SK-N-SH (cell line): ENCODE results near the gene IFIT1. TPM values are rescaled to one million over a fixed set of nuclear protein-coding genes. Genes with fewer than 3 reads are reported as not detected.

ENCODE experiments used
- CTCF ChIA-PET: fragments of 300-600, 350-600 bp; formaldehyde crosslinking; extraction: SDS; loops from one replicate; lab custom pipeline; 2021; lab: Yijun Ruan, JAX
- POLR2A ChIA-PET: fragments of 350-600 bp; sonication (Branson Sonifier 250); formaldehyde crosslinking; extraction: SDS; loops from one replicate; lab custom pipeline; 2020; ENCODE audit warnings: antibody characterized with exemption, inconsistent platforms; lab: Yijun Ruan, JAX
- DNase-seq: peaks from one replicate; pipeline ENCODE4 v3.0.0; 2012
- H2AFZ ChIP-seq: fragments of 200-600 bp; sonication (generic); 2 replicates; pipeline ENCODE4 v1.8.1; 2016; ENCODE audit warnings: antibody characterized with exemption, mild to moderate bottlenecking, low read depth
- H3F3A ChIP-seq: fragments of 200-600 bp; sonication (generic); replicated peaks from 2 replicates; pipeline ENCODE3; 2016; ENCODE audit warnings: antibody characterized with exemption, mild to moderate bottlenecking; ENCODE audit not compliant: insufficient read depth
- H3K27ac ChIP-seq, 2 experiments: fragments of 200-500 bp in 1 of 2; fragments of 200-600 bp in 1 of 2; sonication (Bioruptor generic) in 1 of 2; sonication (generic), shearing (Covaris generic) in 1 of 2; 2 replicates each; pipeline versions ENCODE4 v1.5.1 to v1.6.1; 2014 to 2016; ENCODE audit warnings: low read depth in 2 of 2, inconsistent platforms in 1 of 2, low read length in 1 of 2, mild to moderate bottlenecking in 1 of 2, mixed read lengths in 1 of 2
- H3K27me3 ChIP-seq: fragments of 200-600 bp; sonication (generic), shearing (Covaris generic); 2 replicates; pipeline ENCODE4 v1.6.1; 2016; ENCODE audit warnings: mixed run types; ENCODE audit not compliant: insufficient read depth
- H3K36me3 ChIP-seq, 2 experiments: fragments of 200-500 bp in 1 of 2; fragments of 200-600 bp in 1 of 2; sonication (Bioruptor generic) in 1 of 2; sonication (generic) in 1 of 2; replicated peaks in 1 of 2; 2 replicates each; pipeline versions ENCODE3 to v1.5.1; 2014 to 2016; ENCODE audit warnings: low read length in 1 of 2, mild to moderate bottlenecking in 1 of 2; ENCODE audit not compliant: insufficient read depth in 2 of 2, control insufficient read depth in 1 of 2
- H3K4me1 ChIP-seq, 2 experiments: fragments of 200-500 bp in 1 of 2; fragments of 200-600 bp in 1 of 2; sonication (Bioruptor generic) in 1 of 2; sonication (generic), shearing (Covaris generic) in 1 of 2; 2 replicates each; pipeline versions ENCODE4 v1.5.1 to v1.6.1; 2014 to 2016; ENCODE audit warnings: low read depth in 1 of 2, low read length in 1 of 2, mixed run types in 1 of 2; ENCODE audit not compliant: insufficient read depth in 2 of 2, control insufficient read depth in 1 of 2
- H3K4me2 ChIP-seq: fragments of 200-600 bp; sonication (generic), shearing (Covaris generic); 2 replicates; pipeline ENCODE4 v1.6.1; 2017; ENCODE audit warnings: mixed run types
- H3K4me3 ChIP-seq, 2 experiments: fragments of 200-500 bp in 1 of 2; fragments of 200-600 bp in 1 of 2; sonication (Bioruptor generic) in 1 of 2; sonication (generic), shearing (Covaris generic) in 1 of 2; 2 replicates each; pipeline versions ENCODE4 v1.5.1 to v1.8.1; 2014 to 2016; ENCODE audit warnings: low read depth in 2 of 2, inconsistent platforms in 1 of 2, low read length in 1 of 2, mild to moderate bottlenecking in 1 of 2, mixed read lengths in 1 of 2, moderate library complexity in 1 of 2
- H3K79me2 ChIP-seq: fragments of 200-600 bp; sonication (generic); 2 replicates; pipeline ENCODE4 v1.8.1; 2017; ENCODE audit warnings: mild to moderate bottlenecking; ENCODE audit not compliant: insufficient read depth
- H3K9ac ChIP-seq: fragments of 200-600 bp; sonication (generic); 2 replicates; pipeline ENCODE4 v1.6.1; 2017; ENCODE audit warnings: mixed run types
- H3K9me2 ChIP-seq: fragments of 200-600 bp; sonication (generic); 2 replicates; pipeline ENCODE4 v1.6.1; 2017; ENCODE audit warnings: mixed run types
- H3K9me3 ChIP-seq: fragments of 200-600 bp; sonication (generic); 2 replicates; pipeline ENCODE4 v1.6.1; 2017; ENCODE audit warnings: mixed run types, mild to moderate bottlenecking, moderate library complexity
- H4K20me1 ChIP-seq: fragments of 200-600 bp; sonication (generic); 2 replicates; pipeline ENCODE4 v1.6.1; 2017; ENCODE audit warnings: mild to moderate bottlenecking, mixed run types; ENCODE audit not compliant: insufficient read depth
- CTCF ChIP-seq: fragments of 200-600 bp; sonication (generic); IDR thresholded peaks from 2 replicates; pipeline ENCODE4 v1.6.1; 2017; ENCODE audit warnings: antibody characterized with exemption, mild to moderate bottlenecking, moderate library complexity
- FOSL2 ChIP-seq: IDR thresholded peaks from 2 replicates; pipeline ENCODE4 v1.4.0; 2012; ENCODE audit warnings: low read depth, mild to moderate bottlenecking, moderate library complexity, borderline replicate concordance
- GATA2 ChIP-seq: sonication (generic); formaldehyde crosslinking; IDR thresholded peaks from 2 replicates; pipeline ENCODE4 v1.5.0; 2020; ENCODE audit warnings: mild to moderate bottlenecking, missing genetic modification reagents
- JUND ChIP-seq: IDR thresholded peaks from 2 replicates; pipeline ENCODE4 v1.4.0; 2012
- MAX ChIP-seq: IDR thresholded peaks from 2 replicates; pipeline ENCODE4 v1.4.0; 2012; ENCODE audit warnings: low read depth
- NFIC ChIP-seq: IDR thresholded peaks from 2 replicates; pipeline ENCODE4 v1.4.0; 2012; ENCODE audit warnings: borderline replicate concordance
- NRF1 ChIP-seq: IDR thresholded peaks from 2 replicates; pipeline ENCODE4 v1.6.1; 2012; ENCODE audit warnings: low read depth, mild to moderate bottlenecking, low read length
- PBX3 ChIP-seq: IDR thresholded peaks from 2 replicates; pipeline ENCODE4; 2012
- RXRA ChIP-seq: IDR thresholded peaks from 2 replicates; pipeline ENCODE4 v1.4.0; 2012; ENCODE audit warnings: low read depth, mild to moderate bottlenecking, borderline replicate concordance
- SIN3A ChIP-seq: IDR thresholded peaks from 2 replicates; pipeline ENCODE4 v1.6.1; 2012; ENCODE audit warnings: low read depth, mild to moderate bottlenecking, low read length, moderate library complexity, borderline replicate concordance
- SMC3 ChIP-seq: IDR thresholded peaks from 2 replicates; pipeline ENCODE4 v1.6.1; 2012; ENCODE audit warnings: low read depth, low read length, improper control_type of control experiment
- USF2 ChIP-seq: fragments of 150-350 bp; IDR thresholded peaks from 2 replicates; pipeline ENCODE4 v1.6.1; 2017; ENCODE audit warnings: antibody characterized with exemption, low read length, low read depth, borderline replicate concordance
- WGBS: methylation state at CpG from one replicate; pipeline ENCODE4 v1.1.6; 2017; ENCODE audit warnings: low lambda C conversion rate; 5-methylcytosine and 5-hydroxymethylcytosine counted together
- polyA plus RNA-seq, 3 experiments: library from polyadenylated mRNA; depleted of rRNA; stranded (reverse); fragments of >200 nt; gene quantifications; 2 replicates each; pipeline ENCODE4 v1.2.3, GENCODE V29; 2012

Gene IFIT1
- polyA plus RNA-seq, 1 of the 3 experiments (the other 2 are of a cell fraction): 4.4 TPM

GRCh38 chr10:89391907-89392756 is at the start of gene IFIT1 (continued):
- no peak for TF ChIP-seq RXRA
- no peak for TF ChIP-seq CTCF
- TF ChIP-seq SIN3A: peak; percentile 67; the same call in 1 of the 2 replicates
- TF ChIP-seq USF2: no peak
- TF ChIP-seq PBX3: no peak
- TF ChIP-seq SMC3: no peak
- TF ChIP-seq NRF1: no peak
- TF ChIP-seq FOSL2: no peak
- TF ChIP-seq GATA2 (CRISPR knock-in tag): no peak
- no peak for TF ChIP-seq NFIC

GRCh38 chr10:89343089-89343767 is 49.2 kb upstream of the IFIT1 start:
- ChIA-PET POLR2A (no interaction called here), CTCF (interaction anchor here (1.7 kb wide), 1 partner anchor 26 kb away, joined by 6 read pairs; no protein-coding TSS in a partner anchor)
- Histone ChIP-seq H3K9me2 (no peaks in the 10 kb centered on the region), H2AFZ (peak overlapping the region; percentile 85), H3K9me3 (no peaks in the 10 kb centered on the region), H3K9ac (peak overlapping the region; percentile 57; the same call in 1 of the 2 replicates), H3K79me2 (peaks cover 19% of the 10 kb centered on the region; the same call in 1 of the 2 replicates), H3K4me3 (peak overlapping the region; percentile 55 to 61), H3K36me3 (peaks cover 9 to 12% of the 10 kb centered on the region in 2 experiments), H3K4me2 (peak overlapping the region; percentile 73), H3K4me1 (peaks cover 7 to 16% of the 10 kb centered on the region in 2 experiments; a peak in 3 of 4 replicates), H3F3A (peaks cover 6% of the 10 kb centered on the region), H4K20me1 (no peaks in the 10 kb centered on the region), H3K27ac (peak overlapping the region; percentile 78 to 93), H3K27me3 (no peaks in the 10 kb centered on the region)
- DNase-seq: no peak
- WGBS: 95% methylated on average over 4 of the region's 5 CpGs
- no peak for TF ChIP-seq JUND
- TF ChIP-seq MAX: no peak
